A673 (cell line): Measurements from ENCODE around the gene TAS2R38. TPM values are rescaled to one million over a fixed set of nuclear protein-coding genes. Genes with fewer than 3 reads are reported as not detected.

ENCODE experiments used
- BruUV-seq: library from RNA; stranded (reverse); fragments of 400-500 nt; replicated peaks from 2 replicates; lab custom pipeline; 2021; lab: Mats Ljungman, UMichigan
- CTCF ChIA-PET: fragments of 300-600 bp; sonication (Branson Sonifier 250); formaldehyde crosslinking; loops from one replicate; lab custom pipeline; 2022; ENCODE audit warnings: antibody characterized with exemption; lab: Charles Lee
- POLR2A ChIA-PET: fragments of 300-600 bp; sonication (Branson Sonifier 250); formaldehyde crosslinking; loops from one replicate; lab custom pipeline; 2022; ENCODE audit warnings: antibody characterized with exemption; ENCODE audit not compliant: low non-redundant PET; lab: Charles Lee
- DNase-seq: peaks from one replicate; pipeline ENCODE4 v3.0.0-alpha.2; 2015; ENCODE audit warnings: low spot score
- H3K27ac ChIP-seq: fragments of 200-600 bp; sonication (generic); 2 replicates; pipeline ENCODE4 v1.5.1; 2016; ENCODE audit warnings: mixed run types, low read depth, mild to moderate bottlenecking, mixed read lengths, antibody characterized with exemption, low read length; ENCODE audit not compliant: poor library complexity, severe bottlenecking
- H3K27me3 ChIP-seq: fragments of 200-600 bp; sonication (generic); replicated peaks from 2 replicates; pipeline ENCODE4 v1.6.1; 2017; ENCODE audit warnings: mixed run types, low read depth, mild to moderate bottlenecking, mixed read lengths, antibody characterized with exemption, low read length; ENCODE audit not compliant: insufficient read depth, poor library complexity
- H3K36me3 ChIP-seq: fragments of 200-600 bp; sonication (generic); 2 replicates; pipeline ENCODE4 v1.6.1; 2016; ENCODE audit warnings: mixed run types, mild to moderate bottlenecking, mixed read lengths, antibody characterized with exemption, low read length; ENCODE audit not compliant: insufficient read depth, poor library complexity, severe bottlenecking
- H3K4me1 ChIP-seq: fragments of 200-600 bp; sonication (generic); 2 replicates; pipeline ENCODE4 v1.6.1; 2017; ENCODE audit warnings: mixed run types, mild to moderate bottlenecking, mixed read lengths, antibody characterized with exemption, low read length; ENCODE audit not compliant: insufficient read depth, poor library complexity, severe bottlenecking
- H3K4me3 ChIP-seq: fragments of 200-600 bp; sonication (generic); 2 replicates; pipeline ENCODE4 v1.5.1; 2016; ENCODE audit warnings: low read depth, mixed run types, mild to moderate bottlenecking, mixed read lengths, low read length; ENCODE audit not compliant: poor library complexity, severe bottlenecking
- H3K9me3 ChIP-seq: fragments of 200-600 bp; sonication (generic); 2 replicates; pipeline ENCODE4 v1.6.1; 2016; ENCODE audit warnings: mixed run types, low read depth, mild to moderate bottlenecking, mixed read lengths, antibody characterized with exemption, low read length; ENCODE audit not compliant: poor library complexity, severe bottlenecking
- CTCF ChIP-seq: fragments of 300-800, 200-600 bp; sonication (generic); conservative IDR thresholded peaks from 2 replicates; pipeline ENCODE4 v1.5.1; 2017; ENCODE audit warnings: low read depth, mild to moderate bottlenecking, antibody characterized with exemption, low read length, moderate library complexity, mixed read lengths
- EZH2 ChIP-seq: fragments of 200-600 bp; sonication (generic); IDR thresholded peaks from 2 replicates; pipeline ENCODE4 v1.6.1; 2017; ENCODE audit warnings: borderline replicate concordance, low read depth, mild to moderate bottlenecking, mixed read lengths, antibody characterized with exemption, low read length; ENCODE audit not compliant: poor library complexity, severe bottlenecking
- intact Hi-C: fragments of 100-400 bp; cut with micrococcal nuclease; formaldehyde crosslinking; loops from one replicate; pipeline ENCODE4 v1.10.0; 2022; ENCODE audit not compliant: unreplicated experiment
- total RNA-seq: library from RNA; stranded (reverse); gene quantifications from 2 replicates; pipeline ENCODE4 v1.2.3, GENCODE V29; 2021

Gene TAS2R38
- total RNA-seq, 1 experiment from 2014 or later, result not detected

GRCh38 chr7:141976524-141977245 lies 3.1 kb upstream of the TAS2R38 start:
- TF ChIP-seq EZH2 (no peak), CTCF (no peak)
- Histone ChIP-seq H3K36me3 (no peaks in the 10 kb centered on the region), H3K27ac (no peak overlapping the region), H3K27me3 (no peaks in the 10 kb centered on the region), H3K4me1 (no peaks in the 10 kb centered on the region), H3K9me3 (no peaks in the 10 kb centered on the region), H3K4me3 (no peak overlapping the region)
- no peak for DNase-seq
- no TSS peak for BruUV-seq
- ChIA-PET CTCF (interaction anchor here (1.0 to 1.5 kb wide), 2 partner anchors 209 to 807 kb away, joined by 3 to 4 read pairs; no protein-coding TSS in a partner anchor), POLR2A (no interaction called here)
- intact Hi-C loops, result loop anchor here (2.0 to 10.0 kb wide), 2 partner anchors 212 to 328 kb away; no protein-coding TSS in a partner anchor

GRCh38 chr7:141975806-141976523 lies 2.4 kb upstream of the TAS2R38 start:
- CTCF ChIA-PET, result interaction anchor here (1.0 to 1.5 kb wide), 2 partner anchors 210 to 807 kb away, joined by 3 to 4 read pairs; no protein-coding TSS in a partner anchor
- POLR2A ChIA-PET, result no interaction called here

More at GRCh38 chr7:141975806-141976523, 2.4 kb upstream of the TAS2R38 start:
- no peak overlapping the region for H3K27ac ChIP-seq
- intact Hi-C loops, result loop anchor here (2.0 to 10.0 kb wide), 2 partner anchors 213 to 329 kb away; no protein-coding TSS in a partner anchor
- H3K27me3 ChIP-seq, result no peaks in the 10 kb centered on the region
- no peaks in the 10 kb centered on the region for H3K9me3 ChIP-seq
- TF ChIP-seq EZH2 (no peak), CTCF (peak; percentile 91)
- peak; percentile 77 for DNase-seq
- no peaks in the 10 kb centered on the region for H3K4me1 ChIP-seq
- H3K4me3 ChIP-seq, result no peak overlapping the region
- H3K36me3 ChIP-seq, result no peaks in the 10 kb centered on the region
- BruUV-seq, result no TSS peak
